SKM-1 (cell line): ENCODE measurements around the gene MGMT.

Experiments
- DNase-seq: peaks from one replicate; lab custom pipeline; 2025; ENCODE audit not compliant: unreplicated experiment; lab: John Stamatoyannopoulos, UW

Gene MGMT

DNA sequence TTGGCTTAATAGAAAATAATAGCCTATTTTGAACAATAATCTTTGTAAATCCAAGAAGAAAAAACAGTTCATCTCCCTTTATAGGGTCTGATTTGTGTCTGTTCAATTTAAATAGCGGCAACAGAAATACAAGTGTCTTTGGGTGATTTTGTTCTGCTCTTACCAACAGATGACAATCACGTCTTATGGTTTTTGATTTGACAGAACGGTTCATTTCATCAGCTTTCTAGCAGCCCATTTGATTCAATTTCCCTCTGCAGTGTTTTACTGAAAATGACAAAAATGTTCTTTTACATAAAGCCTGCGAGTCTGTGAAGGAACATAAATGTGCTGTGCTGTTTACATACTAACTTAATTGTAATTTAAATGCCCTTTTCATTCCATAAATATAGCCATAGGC, 180.5 kb downstream of the MGMT start:
- DNase-seq = no peak

GRCh38 chr10:129648856-129649255, 181.8 kb downstream of the MGMT start:
- DNase-seq = no peak

DNA sequence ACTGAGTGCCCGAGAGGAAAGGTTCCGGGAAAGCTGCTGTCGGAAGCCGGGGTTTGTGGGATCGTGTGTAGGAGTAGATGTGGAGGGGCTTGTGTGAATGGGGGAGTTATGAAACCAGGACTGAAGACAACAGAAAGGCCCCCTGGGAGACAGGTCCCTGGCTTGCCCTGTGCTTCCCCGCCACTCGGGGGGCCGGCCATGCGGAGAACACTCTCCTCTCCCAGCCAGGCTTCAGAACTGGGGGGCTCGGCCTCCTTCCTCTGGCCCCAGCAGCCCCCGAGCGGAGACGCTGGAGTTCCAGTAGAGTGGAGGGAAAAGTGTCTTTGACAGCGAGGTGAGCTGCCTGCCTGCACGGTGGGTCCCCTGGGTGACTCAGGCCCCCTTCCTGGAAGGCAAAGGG, 185.0 kb downstream of the MGMT start:
- no peak for DNase-seq

- DNase-seq = no peak
Observed at GRCh38 chr10:129652521-129653201, 185.6 kb downstream of the MGMT start.

DNA sequence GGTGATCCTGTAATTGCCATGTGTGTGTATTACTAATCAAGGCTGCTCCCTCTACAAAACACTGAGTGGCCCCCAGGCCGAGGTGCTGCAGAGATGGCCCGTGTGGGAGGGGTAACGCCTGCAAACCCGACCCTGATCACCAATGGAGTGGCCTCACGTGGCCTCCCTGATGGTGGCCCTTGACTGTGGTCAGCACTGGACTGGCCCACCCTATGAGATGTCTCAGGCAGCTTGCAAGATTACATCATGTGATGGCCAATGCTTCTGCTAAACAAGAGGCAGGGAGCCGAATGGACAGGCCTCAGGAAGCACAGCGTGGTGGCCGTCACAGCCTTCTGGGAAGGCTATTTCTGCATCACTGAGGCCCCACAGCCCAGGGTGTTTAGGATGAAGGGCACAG, 186.4 kb downstream of the MGMT start:
- no peak for DNase-seq

DNA sequence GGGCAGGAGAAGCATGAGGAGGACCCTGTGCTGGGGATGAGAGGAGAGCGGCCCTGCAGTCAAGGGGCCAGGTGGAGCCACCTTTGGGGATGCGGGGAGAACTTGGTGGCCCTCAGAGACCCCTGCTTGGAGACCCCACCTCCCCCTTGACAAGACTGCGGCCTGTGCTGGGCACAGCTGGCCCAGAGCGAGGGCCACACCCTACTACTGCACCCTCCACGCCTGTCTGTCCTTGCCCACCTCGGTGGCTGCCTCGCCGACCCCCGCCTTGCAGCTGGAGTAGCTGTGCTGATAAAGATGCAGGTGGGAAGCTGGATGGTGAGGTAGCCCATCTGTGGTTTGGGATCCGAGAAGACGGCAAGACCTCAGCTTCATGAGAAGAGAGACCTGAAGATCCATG, 186.8 kb downstream of the MGMT start:
- DNase-seq = no peak

DNA sequence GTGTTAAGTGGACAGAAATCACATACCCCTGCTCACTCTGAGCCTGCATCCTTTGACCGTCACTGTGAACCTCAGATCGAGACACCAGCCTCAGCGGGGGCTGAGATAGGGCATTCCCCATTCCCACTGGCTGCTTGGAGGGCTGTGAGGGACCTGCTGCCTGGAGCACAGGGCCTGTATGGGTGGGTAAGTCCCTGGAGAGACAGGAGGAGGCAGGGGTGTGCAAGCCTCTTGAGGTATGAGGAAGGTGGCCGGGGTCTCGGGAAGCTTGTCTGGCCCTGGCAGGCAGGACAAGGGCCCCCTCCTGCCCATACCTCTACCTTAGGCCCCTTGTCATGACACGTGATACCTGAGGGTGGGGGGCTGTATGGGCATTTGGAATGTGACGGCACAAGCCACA, 187.4 kb downstream of the MGMT start:
- DNase-seq = no peak

GRCh38 chr10:129655007-129655678, 188.1 kb downstream of the MGMT start:
- DNase-seq = no peak

- DNase-seq = no peak
Observed at GRCh38 chr10:129655679-129656031, 188.6 kb downstream of the MGMT start.

GRCh38 chr10:129656642-129657041, 189.6 kb downstream of the MGMT start:
- no peak for DNase-seq

DNA sequence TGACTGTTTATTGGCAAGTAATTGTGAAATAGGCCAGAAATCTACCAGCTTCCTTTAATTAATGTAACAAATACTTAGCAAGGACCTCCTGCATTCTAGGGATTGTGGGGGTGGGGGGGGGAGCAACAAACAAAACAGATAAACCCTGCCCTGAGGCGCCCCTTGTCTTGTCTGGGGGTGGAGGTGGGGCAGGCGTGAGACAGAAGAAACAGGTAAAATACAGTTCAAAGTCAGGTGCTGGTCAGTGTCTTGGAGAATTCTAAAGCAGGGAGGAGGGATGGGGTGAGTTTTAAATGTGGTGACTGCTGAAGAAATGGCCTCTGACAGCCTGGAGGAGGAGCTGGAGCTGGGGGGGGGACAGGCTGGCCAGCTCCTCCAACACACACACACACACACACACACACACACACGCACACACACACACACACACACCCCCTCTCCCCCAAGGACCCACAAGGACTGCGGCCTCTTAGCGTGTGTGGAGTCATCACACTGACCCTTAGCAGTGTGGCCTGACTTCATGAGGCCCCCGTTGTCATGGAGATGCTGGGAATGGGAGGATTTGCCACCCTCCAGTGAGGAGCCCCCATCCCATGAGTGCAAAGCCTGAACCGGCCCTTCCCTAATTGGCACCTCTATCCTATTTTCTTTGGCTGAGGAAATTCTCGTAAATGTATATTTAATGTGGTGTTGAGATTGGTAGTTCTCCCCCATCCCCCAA, 190.4 kb downstream of the MGMT start:
- no peak for DNase-seq

GRCh38 chr10:129658376-129659072, 191.5 kb downstream of the MGMT start:
- no peak for DNase-seq

- no peak for DNase-seq
Observed at GRCh38 chr10:129659508-129660268, 192.6 kb downstream of the MGMT start.

DNA sequence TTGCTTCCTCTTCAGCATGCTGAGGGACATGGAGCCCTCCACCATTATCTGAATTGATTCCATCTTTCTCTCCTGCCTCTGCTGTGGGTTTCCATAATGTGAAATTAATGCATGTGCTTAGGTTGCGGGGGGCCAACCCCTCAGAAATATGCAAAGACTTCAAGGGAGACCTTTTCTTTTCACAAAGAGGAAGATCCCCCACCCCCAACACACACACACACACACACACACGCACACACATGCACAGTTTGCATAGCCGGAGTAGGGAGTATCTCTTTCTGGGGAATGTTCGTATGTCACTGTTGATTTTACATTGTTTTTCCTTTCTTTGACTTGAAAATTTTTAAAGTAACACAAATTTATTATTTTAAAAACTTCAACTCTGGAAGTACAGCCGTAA, 193.5 kb downstream of the MGMT start:
- no peak for DNase-seq

DNA sequence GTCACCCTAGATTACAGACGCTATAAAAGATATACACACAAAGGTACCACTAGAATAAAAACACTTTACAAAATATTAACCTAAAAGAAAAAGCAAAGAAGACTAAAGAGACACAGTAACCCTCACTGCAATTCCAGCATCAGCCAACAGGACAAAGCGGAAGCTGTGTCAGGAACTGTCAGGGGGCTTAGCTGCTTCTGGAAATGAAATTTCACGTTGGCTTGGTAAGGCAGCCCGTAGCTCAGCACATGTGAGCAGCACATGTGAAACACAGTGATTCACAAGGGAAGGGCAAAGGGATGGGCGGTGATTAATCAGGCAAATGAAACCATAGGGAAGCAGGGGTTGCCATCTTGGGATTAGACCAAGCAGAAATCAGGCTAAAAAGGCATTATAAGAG, 195.4 kb downstream of the MGMT start:
- no peak for DNase-seq

- no peak for DNase-seq
Observed at GRCh38 chr10:129670124-129670523, 203.1 kb downstream of the MGMT start.

DNA sequence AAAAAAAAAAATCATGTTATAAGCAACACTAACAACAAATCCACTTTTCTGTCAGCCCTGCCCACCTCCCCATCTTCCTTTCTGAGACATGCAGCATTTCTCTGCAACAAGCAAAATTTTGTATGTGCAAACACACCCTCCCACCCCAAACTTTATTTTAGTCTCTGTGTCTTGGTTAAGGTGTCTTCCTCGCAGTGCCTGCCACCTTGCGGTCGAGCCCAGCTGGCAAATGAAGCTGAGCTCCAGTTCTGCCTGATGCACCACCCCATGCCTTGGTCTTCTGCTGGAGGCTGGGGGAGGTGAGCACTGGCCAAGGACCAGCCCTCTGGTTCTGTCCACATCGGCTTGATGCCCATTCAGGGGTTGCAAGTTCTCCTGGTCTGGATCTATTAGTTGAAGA, 206.3 kb downstream of the MGMT start:
- DNase-seq = no peak

- DNase-seq = no peak
Observed at GRCh38 chr10:129675027-129675769, 208.2 kb downstream of the MGMT start.

DNA sequence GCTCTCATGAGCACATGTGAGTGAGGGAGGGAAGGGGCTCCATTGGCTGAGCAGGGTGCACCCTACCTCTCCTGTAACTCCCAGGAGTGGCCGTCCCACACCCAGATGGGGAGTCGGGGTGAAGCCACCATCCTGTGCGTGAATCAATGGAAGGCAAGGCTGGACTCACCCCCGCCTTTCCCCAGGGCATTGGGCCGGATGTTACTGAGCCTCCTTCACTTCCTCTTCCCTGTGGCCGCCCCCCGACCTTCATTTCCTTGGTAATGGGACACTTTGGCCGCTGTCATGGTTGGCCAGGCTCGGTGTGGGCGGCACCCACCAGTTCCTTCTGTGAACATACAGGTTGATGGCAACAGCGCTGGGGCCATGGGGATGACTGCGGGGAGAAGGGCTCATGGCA, 209.0 kb downstream of the MGMT start:
- DNase-seq = no peak

- no peak for DNase-seq
Observed at GRCh38 chr10:129677377-129677927, 210.4 kb downstream of the MGMT start.
